Endothelial cell of umbilical vein (primary cell): Measurements from ENCODE around the gene EPB41L1. TPM values are rescaled to one million over a fixed set of nuclear protein-coding genes. Genes with fewer than 3 reads are reported as not detected.

ENCODE experiments used
- BruUV-seq: library from RNA; stranded (reverse); fragments of 400-500 nt; replicated peaks from 2 replicates; lab custom pipeline; 2021; lab: Mats Ljungman, UMichigan
- CTCF ChIA-PET: fragments of 300-600, 350-600 bp; sonication (Branson Sonifier 250); formaldehyde crosslinking; loops from one replicate; lab custom pipeline; 2021; ENCODE audit warnings: antibody characterized with exemption, inconsistent platforms; lab: Charles Lee
- POLR2A ChIA-PET: fragments of 300-600, 350-600 bp; sonication (Branson Sonifier 250); formaldehyde crosslinking; loops from one replicate; lab custom pipeline; 2021; ENCODE audit warnings: antibody characterized with exemption, inconsistent platforms; lab: Charles Lee
- DNase-seq: peaks from one replicate; pipeline ENCODE4 v3.0.0-alpha.2; 2011; ENCODE audit warnings: low read depth, low spot score
- FAIRE-seq: peaks from 2 replicates; lab custom pipeline; 2011; peaks lifted over from hg19 to GRCh38; lab: Jason Lieb, UNC
- H2AFZ ChIP-seq: 2 replicates; pipeline ENCODE4 v1.6.0; 2012; ENCODE audit warnings: low read depth, low read length, control low read depth, inconsistent platforms
- H3K27ac ChIP-seq: 2 replicates; pipeline ENCODE4 v1.5.1; 2011; ENCODE audit warnings: low read depth, mild to moderate bottlenecking, control low read depth, low read length, moderate library complexity; ENCODE audit not compliant: insufficient read depth
- H3K27me3 ChIP-seq, 2 experiments: 2 replicates each; pipeline versions ENCODE4 v1.6.0 to v1.6.1; 2011; ENCODE audit warnings: low read length in 2 of 2, mixed read lengths in 1 of 2; ENCODE audit not compliant: control insufficient read depth in 2 of 2, insufficient read depth in 2 of 2
- H3K36me3 ChIP-seq, 2 experiments: 2 replicates in 1 of 2; 3 replicates in 1 of 2; pipeline ENCODE4 v1.5.1; 2011; ENCODE audit warnings: low read length in 2 of 2, mild to moderate bottlenecking in 1 of 2, moderate library complexity in 1 of 2; ENCODE audit not compliant: control insufficient read depth in 2 of 2, insufficient read depth in 2 of 2; ENCODE audit errors: extremely low read depth in 1 of 2
- H3K4me1 ChIP-seq: 3 replicates; pipeline ENCODE4 v1.5.1; 2011; ENCODE audit warnings: mild to moderate bottlenecking, low read length; ENCODE audit not compliant: control insufficient read depth, insufficient read depth; ENCODE audit errors: extremely low read depth
- H3K4me2 ChIP-seq: 2 replicates; pipeline ENCODE4 v1.6.1; 2011; ENCODE audit warnings: low read length, control low read depth, mixed read lengths; ENCODE audit not compliant: insufficient read depth
- H3K4me3 ChIP-seq, 3 experiments: fragments of 200-600 bp in 1 of 3; sonication (generic), shearing (Covaris generic) in 1 of 3; replicated peaks in 1 of 3; 2 replicates each; pipeline ENCODE4 v1.5.1; 2011 to 2016; ENCODE audit warnings: control low read depth in 3 of 3, low read length in 3 of 3, mild to moderate bottlenecking in 2 of 3, inconsistent platforms in 1 of 3, low read depth in 1 of 3, moderate library complexity in 1 of 3; ENCODE audit not compliant: insufficient read depth in 1 of 3
- H3K79me2 ChIP-seq: 2 replicates; pipeline ENCODE4 v1.6.0; 2012; ENCODE audit warnings: low read length, inconsistent platforms; ENCODE audit not compliant: control insufficient read depth, insufficient read depth
- H3K9ac ChIP-seq: replicated peaks from 2 replicates; pipeline ENCODE3; 2011; ENCODE audit warnings: low read length, control low read depth; ENCODE audit not compliant: insufficient read depth; ENCODE audit errors: extremely low read depth
- H3K9me1 ChIP-seq: replicated peaks from 3 replicates; pipeline ENCODE4 v1.6.0; 2011; ENCODE audit warnings: mild to moderate bottlenecking, low read length; ENCODE audit not compliant: control insufficient read depth, insufficient read depth; ENCODE audit errors: extremely low read depth
- H3K9me3 ChIP-seq: replicated peaks from 2 replicates; pipeline ENCODE4 v1.5.1; 2012; ENCODE audit warnings: low read length, inconsistent platforms; ENCODE audit not compliant: control insufficient read depth, insufficient read depth
- H4K20me1 ChIP-seq: replicated peaks from 2 replicates; pipeline ENCODE3; 2011; ENCODE audit warnings: mild to moderate bottlenecking, low read length; ENCODE audit not compliant: control insufficient read depth, insufficient read depth; ENCODE audit errors: extremely low read depth
- EZH2 ChIP-seq: IDR thresholded peaks from 2 replicates; pipeline ENCODE4 v1.6.1; 2012; ENCODE audit warnings: borderline replicate concordance, low read depth, mild to moderate bottlenecking, moderate library complexity, low read length, inconsistent platforms; ENCODE audit not compliant: severe bottlenecking
- FOS ChIP-seq: IDR thresholded peaks from 2 replicates; pipeline ENCODE4 v1.6.1; 2011; ENCODE audit warnings: mild to moderate bottlenecking, low read length, moderate library complexity, borderline replicate concordance; ENCODE audit not compliant: insufficient read depth
- GATA2 ChIP-seq: IDR thresholded peaks from 2 replicates; pipeline ENCODE4 v1.7.0; 2011; ENCODE audit warnings: low read depth, mild to moderate bottlenecking, moderate library complexity, mixed read lengths, low read length; ENCODE audit not compliant: insufficient read length, insufficient read depth
- MYC ChIP-seq: IDR thresholded peaks from one replicate; pipeline ENCODE4 v1.6.1; 2011; ENCODE audit warnings: mild to moderate bottlenecking, low read depth, low read length
- POLR2AphosphoS5 ChIP-seq: IDR thresholded peaks from 2 replicates; pipeline ENCODE4 v1.6.1; 2012; ENCODE audit warnings: low read depth, mild to moderate bottlenecking, control low read depth, low read length, moderate library complexity; ENCODE audit not compliant: insufficient read depth
- dilution Hi-C: fragments of 300-500 bp; cut with MboI; formaldehyde crosslinking; loops from one replicate; pipeline ENCODE4 v1.15.0; 2019; ENCODE audit warnings: low sequenced_read_pairs; ENCODE audit not compliant: extremely low pct_ligation_motif_present
- intact Hi-C: fragments of 100-400 bp; cut with micrococcal nuclease; formaldehyde crosslinking; loops from one replicate; pipeline ENCODE4 v1.10.0; 2022
- polyA plus RNA-seq, 4 experiments: library from polyadenylated mRNA; depleted of rRNA in 3 of 4; stranded (reverse) in 3 of 4; unstranded in 1 of 4; fragments of >200 nt; gene quantifications; 2 replicates each; pipeline versions ENCODE4 v1.2.1 to v1.2.3, GENCODE V29; 2011 to 2012; ENCODE audit warnings: missing spikeins in 1 of 4
- total RNA-seq: library from RNA; stranded (reverse); gene quantifications from 2 replicates; pipeline ENCODE4 v1.2.3, GENCODE V29; 2021

EPB41L1 gene
- total and polyA plus RNA-seq, 2 donors (not counting 3 experiments of a cell fraction or from before 2014, with no cell fraction given) = 6.1 to 12.2 TPM

- H3K4me1 ChIP-seq = no peaks in the 10 kb centered on the region
- no TSS peak for BruUV-seq
- TF ChIP-seq POLR2AphosphoS5 (no peak), FOS (no peak), MYC (no peak), EZH2 (no peak), GATA2 (no peak)
- no peaks in the 10 kb centered on the region for H3K9me1 ChIP-seq
- no peaks in the 10 kb centered on the region for H3K36me3 ChIP-seq
- peaks cover 0 to 3% of the 10 kb centered on the region in 2 experiments for H3K27me3 ChIP-seq
- CTCF ChIA-PET = interaction anchor here (1.1 to 6.3 kb wide), 4 partner anchors 19 to 166 kb away, joined by 3 to 96 read pairs (median 43); no protein-coding TSS in a partner anchor
- no peaks in the 10 kb centered on the region for H4K20me1 ChIP-seq
- H3K4me2 ChIP-seq = no peak overlapping the region
- DNase-seq (no peak), FAIRE-seq (no peak)
- H3K79me2 ChIP-seq = no peaks in the 10 kb centered on the region
- no peak overlapping the region for H3K4me3 ChIP-seq
- intact Hi-C loops = loop anchor here (10.0 kb wide), 1 partner anchor 123 kb away; no protein-coding TSS in a partner anchor
- dilution Hi-C loops = no loop called here
- H3K9ac ChIP-seq = no peak overlapping the region
- no peak overlapping the region for H2AFZ ChIP-seq
- no peak overlapping the region for H3K27ac ChIP-seq
- POLR2A ChIA-PET = no interaction called here
- no peaks in the 10 kb centered on the region for H3K9me3 ChIP-seq
Observed at GRCh38 chr20:36271639-36272546, 117.4 kb downstream of the EPB41L1 start.
